Activated CD4-positive, alpha-beta memory T cell treated with anti-CD3 and anti-CD28 coated beads for 36 hours (primary cell): ENCODE results near the gene PLD1. TPM values are rescaled to one million over a fixed set of nuclear protein-coding genes. Genes with fewer than 3 reads are reported as not detected.

Experiments
- CTCF ChIA-PET: fragments of 350-600 bp; sonication (Branson Sonifier 250); formaldehyde crosslinking; loops from one replicate; lab custom pipeline; 2021; ENCODE audit warnings: antibody characterized with exemption, inconsistent platforms; lab: Charles Lee
- POLR2A ChIA-PET: fragments of 350-600 bp; sonication (Branson Sonifier 250); formaldehyde crosslinking; loops from one replicate; lab custom pipeline; 2021; ENCODE audit warnings: antibody characterized with exemption; lab: Charles Lee
- DNase-seq: peaks from one replicate; pipeline ENCODE4 v3.0.0-alpha.2; 2020
- H3K27ac Mint-ChIP-seq: one replicate; pipeline ENCODE4 v1.8.0; 2021; ENCODE audit warnings: mixed read lengths
- H3K27me3 Mint-ChIP-seq: one replicate; pipeline ENCODE4 v1.8.0; 2021; ENCODE audit warnings: mixed read lengths
- H3K36me3 Mint-ChIP-seq: one replicate; pipeline ENCODE4 v1.8.0; 2021; ENCODE audit warnings: mixed read lengths
- H3K4me1 Mint-ChIP-seq: one replicate; pipeline ENCODE4 v1.8.0; 2021; ENCODE audit warnings: low read depth, mixed read lengths
- H3K4me3 Mint-ChIP-seq: one replicate; pipeline ENCODE4 v1.8.0; 2021; ENCODE audit warnings: mild to moderate bottlenecking, mixed read lengths
- H3K9me3 Mint-ChIP-seq: one replicate; pipeline ENCODE4 v1.8.0; 2021; ENCODE audit warnings: mixed read lengths
- intact Hi-C: fragments of 100-400 bp; cut with micrococcal nuclease; formaldehyde crosslinking; loops from one replicate; pipeline ENCODE4 v1.15.1; 2023
- total RNA-seq, 2 experiments: library from RNA; stranded (reverse); gene quantifications; one replicate each; pipeline ENCODE4 v1.2.3, GENCODE V29; 2021

PLD1 gene
- total RNA-seq, 2 experiments from 2014 or later: 0.99 to 1.4 TPM

GRCh38 chr3:171788546-171789351 lies 21.5 kb downstream of the PLD1 start:
- intact Hi-C loops: no loop called here
- POLR2A ChIA-PET: interaction anchor here (0.6 kb wide), 1 partner anchor 870 kb away, joined by 3 read pairs; no protein-coding TSS in a partner anchor
- Mint-ChIP-seq H3K4me3 (no peak overlapping the region), H3K27ac (no peak overlapping the region), H3K4me1 (no peaks in the 10 kb centered on the region), H3K36me3 (no peaks in the 10 kb centered on the region), H3K27me3 (peaks cover 8% of the 10 kb centered on the region), H3K9me3 (no peaks in the 10 kb centered on the region)
- DNase-seq: no peak
- CTCF ChIA-PET: interaction anchor here (0.6 to 1.3 kb wide), 3 partner anchors 13 to 544 kb away, joined by 3 to 5 read pairs (median 4); no protein-coding TSS in a partner anchor

DNA sequence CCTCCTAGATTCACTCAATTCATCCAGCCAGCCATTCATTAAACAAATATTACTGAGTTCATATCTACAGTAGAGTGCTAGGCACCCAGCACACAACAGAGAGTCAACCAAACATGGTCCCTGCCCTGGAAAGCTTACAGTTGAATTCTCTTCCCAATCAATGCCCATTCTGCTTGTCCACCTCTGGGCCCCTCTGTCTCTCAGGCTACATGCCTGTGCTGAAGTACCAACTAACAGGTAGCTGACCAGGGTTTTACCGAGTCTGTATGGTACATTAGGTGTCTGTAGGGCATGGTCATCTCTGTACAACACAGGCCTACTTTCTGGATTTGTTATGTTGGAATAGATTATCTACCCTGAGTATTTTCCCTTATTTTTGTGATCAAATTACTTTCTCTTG lies 23.3 kb downstream of the PLD1 start:
- Mint-ChIP-seq H3K9me3 (no peaks in the 10 kb centered on the region), H3K4me1 (no peaks in the 10 kb centered on the region), H3K4me3 (no peak overlapping the region), H3K36me3 (no peaks in the 10 kb centered on the region), H3K27ac (no peak overlapping the region), H3K27me3 (peaks cover 8% of the 10 kb centered on the region)
- ChIA-PET CTCF (no interaction called here), POLR2A (no interaction called here)
- no peak for DNase-seq
- intact Hi-C loops: no loop called here

GRCh38 chr3:171784937-171785336 lies 25.3 kb downstream of the PLD1 start:
- H3K36me3 Mint-ChIP-seq: no peaks in the 10 kb centered on the region
- peaks cover 8% of the 10 kb centered on the region for H3K27me3 Mint-ChIP-seq
- DNase-seq: no peak
- intact Hi-C loops: no loop called here
- CTCF ChIA-PET: interaction anchor here (0.7 to 1.2 kb wide), 3 partner anchors 13 to 1071 kb away, joined by 3 to 5 read pairs (median 5); no protein-coding TSS in a partner anchor
- no peaks in the 10 kb centered on the region for H3K9me3 Mint-ChIP-seq
- POLR2A ChIA-PET: no interaction called here
- no peak overlapping the region for H3K27ac Mint-ChIP-seq
- no peaks in the 10 kb centered on the region for H3K4me1 Mint-ChIP-seq
- H3K4me3 Mint-ChIP-seq: no peak overlapping the region

GRCh38 chr3:171784387-171784786 lies 25.9 kb downstream of the PLD1 start:
- Mint-ChIP-seq H3K27ac (no peak overlapping the region), H3K4me3 (no peak overlapping the region), H3K4me1 (no peaks in the 10 kb centered on the region), H3K27me3 (peaks cover 8% of the 10 kb centered on the region), H3K36me3 (no peaks in the 10 kb centered on the region), H3K9me3 (no peaks in the 10 kb centered on the region)
- intact Hi-C loops: no loop called here
- ChIA-PET POLR2A (no interaction called here), CTCF (interaction anchor here (1.1 to 1.2 kb wide), 2 partner anchors 13 to 49 kb away, joined by 5 read pairs; no protein-coding TSS in a partner anchor)
- DNase-seq: no peak

GRCh38 chr3:171783626-171784025 lies 26.7 kb downstream of the PLD1 start:
- Mint-ChIP-seq H3K27ac (no peak overlapping the region), H3K36me3 (no peaks in the 10 kb centered on the region)
- CTCF ChIA-PET: interaction anchor here (0.6 to 1.1 kb wide), 2 partner anchors 12 to 80 kb away, joined by 3 to 5 read pairs; no protein-coding TSS in a partner anchor

DNA sequence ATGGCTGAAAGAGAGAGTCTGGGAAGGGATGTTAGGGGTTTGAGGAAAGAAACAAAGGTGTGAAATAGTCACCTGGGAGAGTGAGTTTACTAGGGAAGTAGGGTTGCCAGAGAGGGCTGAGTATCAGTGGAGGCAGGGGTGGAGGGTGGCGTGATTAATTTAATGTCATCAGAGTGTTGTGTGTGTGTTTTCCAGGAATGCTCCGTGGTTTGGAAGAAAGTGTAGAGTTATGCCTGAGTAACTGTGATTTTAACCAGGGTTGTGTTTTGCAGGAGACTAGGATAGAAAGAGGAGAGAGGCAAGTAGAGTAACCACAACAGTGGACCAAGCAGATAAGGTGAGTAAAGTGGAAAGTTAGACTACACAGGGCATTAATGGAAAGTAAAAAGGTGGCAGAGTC lies 27.2 kb downstream of the PLD1 start:
- ChIA-PET CTCF (interaction anchor here (0.6 kb wide), 1 partner anchor 80 kb away, joined by 3 read pairs; no protein-coding TSS in a partner anchor), POLR2A (no interaction called here)
- H3K4me1 Mint-ChIP-seq: no peaks in the 10 kb centered on the region
- H3K9me3 Mint-ChIP-seq: no peaks in the 10 kb centered on the region
- no peak for DNase-seq
- intact Hi-C loops: no loop called here
- no peak overlapping the region for H3K27ac Mint-ChIP-seq
- no peak overlapping the region for H3K4me3 Mint-ChIP-seq
- peaks cover 3% of the 10 kb centered on the region for H3K27me3 Mint-ChIP-seq
- no peaks in the 10 kb centered on the region for H3K36me3 Mint-ChIP-seq

More at GRCh38 chr3:171783626-171784025, 26.7 kb downstream of the PLD1 start:
- Mint-ChIP-seq H3K27me3 (peaks cover 3% of the 10 kb centered on the region), H3K9me3 (no peaks in the 10 kb centered on the region), H3K4me3 (no peak overlapping the region), H3K4me1 (no peaks in the 10 kb centered on the region)
- intact Hi-C loops: no loop called here
- no peak for DNase-seq
- POLR2A ChIA-PET: no interaction called here

DNA sequence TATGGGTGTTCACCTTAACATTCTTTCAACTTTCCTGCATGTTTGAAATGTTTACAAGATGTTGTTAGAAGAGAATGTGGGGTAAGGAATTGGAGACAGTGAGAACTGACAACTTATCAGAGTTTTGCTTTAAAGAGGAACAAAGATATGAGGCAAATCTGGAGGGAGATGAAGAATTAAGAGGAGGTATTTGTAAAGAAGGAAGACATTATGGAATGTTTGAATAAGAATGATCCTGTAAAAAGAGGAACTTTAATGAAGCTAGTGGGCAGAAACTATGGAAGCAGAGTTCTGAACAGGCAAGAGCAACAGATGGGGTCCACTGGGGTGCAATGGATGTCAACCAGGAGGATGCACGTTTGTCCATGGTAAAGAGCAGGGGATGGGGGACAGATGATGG lies 27.7 kb downstream of the PLD1 start:
- no peaks in the 10 kb centered on the region for H3K4me1 Mint-ChIP-seq
- H3K9me3 Mint-ChIP-seq: no peaks in the 10 kb centered on the region
- ChIA-PET POLR2A (no interaction called here), CTCF (no interaction called here)
- no peak for DNase-seq
- no peak overlapping the region for H3K4me3 Mint-ChIP-seq
- H3K27ac Mint-ChIP-seq: no peak overlapping the region
- H3K36me3 Mint-ChIP-seq: no peaks in the 10 kb centered on the region
- intact Hi-C loops: no loop called here
- H3K27me3 Mint-ChIP-seq: peaks cover 3% of the 10 kb centered on the region

- H3K27ac Mint-ChIP-seq: no peak overlapping the region
- no peaks in the 10 kb centered on the region for H3K9me3 Mint-ChIP-seq
- POLR2A ChIA-PET: no interaction called here
- CTCF ChIA-PET: no interaction called here
- DNase-seq: no peak
- no peaks in the 10 kb centered on the region for H3K4me1 Mint-ChIP-seq
- H3K27me3 Mint-ChIP-seq: peaks cover 3% of the 10 kb centered on the region
- no peak overlapping the region for H3K4me3 Mint-ChIP-seq
- intact Hi-C loops: no loop called here
- H3K36me3 Mint-ChIP-seq: no peaks in the 10 kb centered on the region
Measured at GRCh38 chr3:171781711-171782127, 28.6 kb downstream of the PLD1 start.

GRCh38 chr3:171778493-171778892 lies 31.8 kb downstream of the PLD1 start:
- Mint-ChIP-seq H3K9me3 (no peaks in the 10 kb centered on the region), H3K27ac (no peak overlapping the region), H3K36me3 (no peaks in the 10 kb centered on the region), H3K4me1 (no peaks in the 10 kb centered on the region), H3K27me3 (no peaks in the 10 kb centered on the region), H3K4me3 (no peak overlapping the region)
- no peak for DNase-seq
- ChIA-PET POLR2A (no interaction called here), CTCF (no interaction called here)
- intact Hi-C loops: no loop called here

DNA sequence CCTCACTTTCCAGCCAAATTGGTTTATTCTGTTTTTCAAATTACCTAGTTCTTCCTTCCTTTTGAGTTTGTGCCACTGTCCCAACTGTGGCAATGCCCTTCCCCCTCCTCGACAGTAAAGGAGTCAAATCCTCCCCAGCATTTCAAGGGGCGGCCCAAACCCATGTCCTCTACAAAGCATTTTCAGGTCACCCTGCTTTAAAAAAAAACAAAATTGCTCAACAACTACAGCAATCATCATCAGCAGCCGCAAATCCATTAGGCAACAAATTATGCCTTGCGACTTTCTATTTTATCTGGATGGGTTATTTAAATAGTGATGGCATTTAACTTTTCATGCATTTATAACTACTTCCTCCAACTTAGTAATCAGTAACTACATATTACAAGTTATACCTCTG lies 32.7 kb downstream of the PLD1 start:
- H3K4me3 Mint-ChIP-seq: no peak overlapping the region
- ChIA-PET CTCF (no interaction called here), POLR2A (interaction anchor here (0.7 kb wide), 1 partner anchor 722 kb away, joined by 4 read pairs; no protein-coding TSS in a partner anchor)
- H3K36me3 Mint-ChIP-seq: no peaks in the 10 kb centered on the region
- no peak for DNase-seq
- H3K4me1 Mint-ChIP-seq: no peaks in the 10 kb centered on the region
- intact Hi-C loops: no loop called here
- H3K27me3 Mint-ChIP-seq: no peaks in the 10 kb centered on the region
- no peaks in the 10 kb centered on the region for H3K9me3 Mint-ChIP-seq
- H3K27ac Mint-ChIP-seq: no peak overlapping the region

DNA sequence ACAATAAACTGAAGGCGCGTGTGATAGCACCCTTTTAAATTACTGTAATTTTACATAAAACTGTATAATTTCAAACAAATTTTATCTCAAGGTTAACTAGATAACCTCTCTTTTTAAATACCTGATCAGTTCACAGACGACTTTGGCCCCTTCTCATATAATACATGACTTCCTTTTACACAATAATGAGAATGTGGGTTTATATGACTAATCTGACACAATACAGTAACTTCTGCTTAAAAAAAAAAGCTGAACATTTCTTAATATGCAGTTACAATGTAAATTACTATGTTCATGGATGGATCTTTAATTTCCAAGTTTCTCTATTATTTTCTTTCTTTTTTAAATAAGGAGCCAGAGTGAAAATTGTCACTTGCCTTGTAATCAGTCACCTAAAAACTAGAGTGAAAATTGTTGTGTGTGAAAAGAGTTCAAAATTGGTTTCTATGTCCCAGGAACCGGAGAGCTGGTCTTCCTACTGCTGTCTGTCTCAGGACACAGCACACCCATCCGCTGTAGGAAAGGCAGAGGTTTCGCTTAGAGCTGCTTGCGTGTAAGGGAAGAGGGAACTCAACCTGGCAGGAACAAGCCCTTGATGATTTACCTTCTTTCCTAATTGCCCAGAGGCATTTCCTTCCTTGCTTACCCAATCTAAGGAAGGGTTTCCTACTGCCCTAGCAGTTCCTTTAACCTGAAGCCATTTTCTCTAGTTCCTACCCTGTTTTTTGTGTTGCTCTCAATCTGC lies 33.3 kb downstream of the PLD1 start:
- H3K36me3 Mint-ChIP-seq: no peaks in the 10 kb centered on the region
- no peaks in the 10 kb centered on the region for H3K9me3 Mint-ChIP-seq
- no peak overlapping the region for H3K27ac Mint-ChIP-seq
- intact Hi-C loops: no loop called here
- H3K4me3 Mint-ChIP-seq: no peak overlapping the region
- H3K4me1 Mint-ChIP-seq: no peaks in the 10 kb centered on the region
- ChIA-PET CTCF (interaction anchor here (0.9 to 1.7 kb wide), 5 partner anchors 9 to 565 kb away, joined by 4 to 6 read pairs (median 5); no protein-coding TSS in a partner anchor), POLR2A (interaction anchor here (0.7 kb wide), 1 partner anchor 722 kb away, joined by 4 read pairs; no protein-coding TSS in a partner anchor)
- H3K27me3 Mint-ChIP-seq: peaks cover 1% of the 10 kb centered on the region
- no peak for DNase-seq

- DNase-seq: no peak
- Mint-ChIP-seq H3K27ac (no peak overlapping the region), H3K9me3 (no peaks in the 10 kb centered on the region), H3K4me3 (no peak overlapping the region), H3K36me3 (no peaks in the 10 kb centered on the region), H3K27me3 (peaks cover 1% of the 10 kb centered on the region), H3K4me1 (no peaks in the 10 kb centered on the region)
- POLR2A ChIA-PET: no interaction called here
- intact Hi-C loops: no loop called here
- CTCF ChIA-PET: interaction anchor here (0.9 to 1.7 kb wide), 6 partner anchors 9 to 565 kb away, joined by 3 to 6 read pairs (median 4); no protein-coding TSS in a partner anchor
Measured at GRCh38 chr3:171776411-171776810, 33.9 kb downstream of the PLD1 start.
